Suprapubic skin (tissue), 4 donors: ENCODE data around the gene RSF1. TPM values are rescaled to one million over a fixed set of nuclear protein-coding genes. Genes with fewer than 3 reads are reported as not detected.

ENCODE experiments used
- DNase-seq, 2 donors: peaks; one replicate each; pipeline ENCODE4 v3.0.0-alpha.2; 2019; ENCODE audit warnings: low spot score in 2 of 2
- H3K27ac ChIP-seq: fragments of 200-600 bp; sonication (generic); one replicate; pipeline ENCODE4 v1.5.1; 2019
- H3K27me3 ChIP-seq: fragments of 200-600 bp; sonication (generic); one replicate; pipeline ENCODE4 v1.5.1; 2019
- H3K36me3 ChIP-seq: fragments of 200-600 bp; sonication (generic); one replicate; pipeline ENCODE4 v1.5.1; 2019
- H3K4me1 ChIP-seq: fragments of 200-600 bp; sonication (generic); one replicate; pipeline ENCODE4 v1.5.1; 2019
- H3K4me3 ChIP-seq: fragments of 200-600 bp; sonication (generic); one replicate; pipeline ENCODE4 v1.5.1; 2019; ENCODE audit warnings: mild to moderate bottlenecking
- H3K9me3 ChIP-seq: fragments of 200-600 bp; sonication (generic); one replicate; pipeline ENCODE4 v1.5.1; 2019
- EP300 ChIP-seq: sonication (generic); formaldehyde crosslinking; IDR thresholded peaks from one replicate; pipeline ENCODE4 v1.6.1; 2017; ENCODE audit warnings: antibody characterized with exemption
- POLR2A ChIP-seq, 2 donors: fragments of 450-650 bp; IDR thresholded peaks; one replicate each; pipeline ENCODE4 v1.6.1; 2017; ENCODE audit warnings: antibody characterized with exemption in 2 of 2, mild to moderate bottlenecking in 2 of 2, moderate library complexity in 2 of 2
- POLR2AphosphoS5 ChIP-seq, 3 donors: sonication (generic); formaldehyde crosslinking; IDR thresholded peaks; one replicate each; pipeline ENCODE4 v1.6.1; 2017; ENCODE audit warnings: antibody characterized with exemption in 3 of 3
- WGBS: methylation state at CpG from one replicate; pipeline ENCODE4 v1.1.5; 2018; 5-methylcytosine and 5-hydroxymethylcytosine counted together
- total RNA-seq, 4 donors: library from RNA; depleted of rRNA; stranded (reverse); fragments of >200 nt; gene quantifications; one replicate each; pipeline ENCODE4 v1.1.0, GENCODE V29; 2016
- TF ChIP-seq, protein P1 (sequence below), 2 donors: fragments of 200-600 bp in 1 of 2; fragments of 450-650 bp in 1 of 2; sonication (generic) in 1 of 2; IDR thresholded peaks; one replicate each; pipeline ENCODE4 v1.5.1; 2016 to 2019; ENCODE audit warnings: antibody characterized with exemption in 2 of 2, mild to moderate bottlenecking in 1 of 2, moderate library complexity in 1 of 2

The RSF1 gene
- total RNA-seq, 4 donors from 2014 or later, result 27.5 to 121 (median 45.5) TPM

DNA sequence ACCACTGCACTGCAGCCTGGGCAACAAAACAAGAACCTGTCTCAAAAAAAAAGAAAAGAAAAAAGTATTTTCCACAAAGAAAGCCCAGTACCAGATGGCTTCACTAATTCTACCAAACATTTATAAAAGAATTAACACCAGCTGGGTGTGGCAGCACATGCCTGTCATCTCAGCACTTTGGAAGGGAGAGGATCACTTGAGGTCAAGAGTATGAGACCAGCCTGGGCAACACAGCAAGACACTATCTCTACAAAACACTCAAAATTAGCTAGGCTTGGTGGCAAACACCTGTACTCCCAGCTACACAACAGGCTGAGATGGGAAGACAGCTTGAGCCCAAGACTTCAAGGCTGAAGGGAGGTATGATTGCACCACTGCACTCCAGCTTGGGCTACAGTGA lies 20.1 kb downstream of the RSF1 start:
- H3K27ac ChIP-seq, result no peak overlapping the region
- DNase-seq, result no peak
- H3K4me3 ChIP-seq, result no peak overlapping the region
- no peaks in the 10 kb centered on the region for H3K9me3 ChIP-seq
- no peaks in the 10 kb centered on the region for H3K36me3 ChIP-seq
- peaks cover 20% of the 10 kb centered on the region for H3K4me1 ChIP-seq
- no peaks in the 10 kb centered on the region for H3K27me3 ChIP-seq
- TF ChIP-seq POLR2A (IDR thresholded peaks at IDR 0.05) (no peak), POLR2AphosphoS5 (IDR thresholded peaks at IDR 0.05) (no peak), EP300 (no peak)
- TF ChIP-seq, protein P1, sequence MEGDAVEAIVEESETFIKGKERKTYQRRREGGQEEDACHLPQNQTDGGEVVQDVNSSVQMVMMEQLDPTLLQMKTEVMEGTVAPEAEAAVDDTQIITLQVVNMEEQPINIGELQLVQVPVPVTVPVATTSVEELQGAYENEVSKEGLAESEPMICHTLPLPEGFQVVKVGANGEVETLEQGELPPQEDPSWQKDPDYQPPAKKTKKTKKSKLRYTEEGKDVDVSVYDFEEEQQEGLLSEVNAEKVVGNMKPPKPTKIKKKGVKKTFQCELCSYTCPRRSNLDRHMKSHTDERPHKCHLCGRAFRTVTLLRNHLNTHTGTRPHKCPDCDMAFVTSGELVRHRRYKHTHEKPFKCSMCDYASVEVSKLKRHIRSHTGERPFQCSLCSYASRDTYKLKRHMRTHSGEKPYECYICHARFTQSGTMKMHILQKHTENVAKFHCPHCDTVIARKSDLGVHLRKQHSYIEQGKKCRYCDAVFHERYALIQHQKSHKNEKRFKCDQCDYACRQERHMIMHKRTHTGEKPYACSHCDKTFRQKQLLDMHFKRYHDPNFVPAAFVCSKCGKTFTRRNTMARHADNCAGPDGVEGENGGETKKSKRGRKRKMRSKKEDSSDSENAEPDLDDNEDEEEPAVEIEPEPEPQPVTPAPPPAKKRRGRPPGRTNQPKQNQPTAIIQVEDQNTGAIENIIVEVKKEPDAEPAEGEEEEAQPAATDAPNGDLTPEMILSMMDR (IDR thresholded peaks at IDR 0.05), result no peak

DNA sequence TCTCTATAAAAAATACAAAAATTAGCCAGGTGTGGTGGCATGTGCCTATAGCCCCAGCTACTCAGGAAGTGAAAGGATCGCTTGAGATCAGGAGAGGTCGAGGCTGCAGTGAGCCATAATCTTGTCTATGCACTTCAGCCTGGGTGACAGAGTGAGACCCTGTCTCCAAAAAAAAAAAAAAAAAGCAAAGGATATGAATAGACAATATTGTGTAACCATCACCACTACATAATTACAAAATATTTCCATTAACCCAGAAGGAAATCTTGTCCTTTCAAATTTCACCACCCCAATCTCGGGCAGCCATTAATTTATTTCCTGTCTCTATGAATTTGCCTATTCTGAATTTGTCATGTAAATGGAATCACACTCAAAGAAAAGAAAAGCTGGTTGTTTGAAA lies 21.2 kb downstream of the RSF1 start:
- 71% methylated on average over 3 of the region's 3 CpGs for WGBS
- TF ChIP-seq POLR2AphosphoS5 (IDR thresholded peaks at IDR 0.05), result no peak
- TF ChIP-seq, protein P1 (IDR thresholded peaks at IDR 0.05), result no peak
- no peak for TF ChIP-seq POLR2A (IDR thresholded peaks at IDR 0.05)
- TF ChIP-seq EP300, result no peak
- Histone ChIP-seq H3K27me3 (no peaks in the 10 kb centered on the region), H3K4me1 (peaks cover 20% of the 10 kb centered on the region), H3K9me3 (no peaks in the 10 kb centered on the region), H3K36me3 (no peaks in the 10 kb centered on the region), H3K4me3 (no peak overlapping the region), H3K27ac (no peak overlapping the region)
- no peak for DNase-seq

DNA sequence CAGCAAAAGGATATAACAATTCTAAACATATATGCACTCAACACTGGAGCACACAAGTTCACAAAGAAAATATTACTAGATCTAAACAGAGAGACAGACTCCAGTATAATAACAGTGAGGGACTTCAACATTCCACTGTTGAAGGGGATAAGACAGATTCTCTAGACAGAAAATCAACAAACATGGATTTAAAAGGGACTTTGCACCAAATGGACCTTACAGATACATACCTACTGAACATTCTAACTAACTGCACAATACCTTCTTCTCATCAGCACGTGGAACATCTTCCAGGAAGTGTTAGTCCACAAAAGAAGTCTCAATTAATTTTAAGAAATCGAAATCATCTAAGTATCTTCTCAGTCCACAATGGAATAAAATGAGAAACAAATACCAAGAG lies 26.6 kb downstream of the RSF1 start:
- WGBS, result 95% methylated on average over 2 of the region's 2 CpGs
- H3K4me3 ChIP-seq, result no peak overlapping the region
- no peaks in the 10 kb centered on the region for H3K36me3 ChIP-seq
- H3K27me3 ChIP-seq, result no peaks in the 10 kb centered on the region
- DNase-seq, result no peak
- no peak overlapping the region for H3K27ac ChIP-seq
- TF ChIP-seq EP300 (no peak), POLR2AphosphoS5 (IDR thresholded peaks at IDR 0.05) (no peak), POLR2A (IDR thresholded peaks at IDR 0.05) (no peak)
- TF ChIP-seq, protein P1 (IDR thresholded peaks at IDR 0.05), result no peak
- H3K9me3 ChIP-seq, result no peaks in the 10 kb centered on the region
- H3K4me1 ChIP-seq, result peaks cover 1% of the 10 kb centered on the region

DNA sequence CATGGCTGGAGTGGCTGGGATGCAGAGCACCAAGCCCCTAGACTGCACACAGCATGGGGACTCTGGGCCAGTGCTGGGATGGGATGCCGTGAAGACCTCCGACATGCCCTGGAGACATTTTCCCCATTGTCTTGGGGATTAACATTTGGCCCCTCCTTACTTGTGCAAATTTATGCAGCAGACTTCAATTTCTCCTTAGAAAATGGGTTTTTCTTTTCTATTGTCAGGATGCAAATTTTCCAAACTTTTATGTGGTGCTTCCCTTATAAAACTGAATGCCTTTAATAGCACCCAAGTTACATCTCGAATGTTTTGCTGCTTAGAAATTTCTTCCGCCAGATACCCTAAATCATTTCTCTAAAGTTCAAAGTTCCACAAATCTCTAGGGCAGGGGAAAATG lies 29.2 kb downstream of the RSF1 start:
- 93% methylated on average over 4 of the region's 4 CpGs for WGBS

DNA sequence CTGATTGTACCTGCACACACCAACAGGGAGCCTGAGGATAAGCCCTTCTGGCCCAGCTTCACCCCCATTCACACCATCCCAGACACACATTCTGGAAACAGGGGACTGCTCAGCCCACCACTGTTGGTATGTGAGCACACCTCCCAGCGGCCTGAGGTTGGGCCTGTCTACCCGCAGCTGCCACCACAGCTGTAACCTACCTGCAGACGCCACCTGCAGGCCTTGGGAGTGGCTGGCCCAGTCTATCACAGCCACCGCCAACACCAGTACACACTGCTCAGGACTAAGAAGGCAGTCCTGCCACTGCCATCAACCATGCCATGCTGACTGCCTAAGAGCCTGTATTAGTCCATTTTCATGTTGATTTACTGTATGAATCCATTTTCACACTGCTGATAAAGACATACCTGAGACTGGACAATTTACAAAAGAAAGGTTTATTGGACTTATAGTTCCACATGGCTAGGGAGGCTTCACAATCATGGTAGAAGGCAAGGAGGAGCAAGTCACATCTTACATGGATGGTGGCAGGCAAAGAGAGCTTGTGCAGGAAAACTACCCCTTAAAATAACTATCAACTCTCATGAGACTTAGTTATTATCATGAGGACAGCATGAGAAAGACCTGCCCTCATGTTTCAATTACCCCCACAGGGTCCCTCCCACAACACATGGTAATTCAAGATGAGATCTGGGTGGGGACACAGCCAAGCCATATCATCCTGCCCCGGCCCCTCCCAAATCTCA lies 30.6 kb downstream of the RSF1 start:
- H3K9me3 ChIP-seq, result no peaks in the 10 kb centered on the region
- no peaks in the 10 kb centered on the region for H3K27me3 ChIP-seq
- H3K4me1 ChIP-seq, result no peaks in the 10 kb centered on the region
- H3K4me3 ChIP-seq, result no peak overlapping the region
- TF ChIP-seq, protein P1 (IDR thresholded peaks at IDR 0.05), result no peak
- no peak for TF ChIP-seq POLR2AphosphoS5 (IDR thresholded peaks at IDR 0.05)
- TF ChIP-seq POLR2A (IDR thresholded peaks at IDR 0.05), result no peak
- no peak for TF ChIP-seq EP300
- H3K27ac ChIP-seq, result no peak overlapping the region
- H3K36me3 ChIP-seq, result no peaks in the 10 kb centered on the region
- 93% methylated on average over 5 of the region's 5 CpGs for WGBS
- DNase-seq, result no peak

More for the DNA sequence above, 29.2 kb downstream of the RSF1 start:
- Histone ChIP-seq H3K27me3 (no peaks in the 10 kb centered on the region), H3K36me3 (no peaks in the 10 kb centered on the region), H3K9me3 (no peaks in the 10 kb centered on the region), H3K4me3 (no peak overlapping the region), H3K27ac (no peak overlapping the region), H3K4me1 (no peaks in the 10 kb centered on the region)
- TF ChIP-seq, protein P1 (IDR thresholded peaks at IDR 0.05), result no peak
- no peak for TF ChIP-seq POLR2AphosphoS5 (IDR thresholded peaks at IDR 0.05)
- no peak for TF ChIP-seq EP300
- TF ChIP-seq POLR2A (IDR thresholded peaks at IDR 0.05), result no peak
- no peak for DNase-seq
